PFSK-1 (cell line): Measurements from ENCODE around the gene LIPF.

ENCODE experiments used
- POLR2AphosphoS5 ChIP-seq: IDR thresholded peaks from 2 replicates; pipeline ENCODE4 v1.6.1; 2012; ENCODE audit warnings: low read depth, mild to moderate bottlenecking, control low read depth, low read length, moderate library complexity
- REST ChIP-seq, 2 experiments: IDR thresholded peaks; 2 replicates each; pipeline versions ENCODE4 v1.6.1 to v1.8.0; 2011 to 2012; ENCODE audit warnings: low read depth in 2 of 2, low read length in 2 of 2, control low read depth in 1 of 2, inconsistent platforms in 1 of 2, mild to moderate bottlenecking in 1 of 2, moderate library complexity in 1 of 2; ENCODE audit not compliant: insufficient read depth in 1 of 2
- TAF1 ChIP-seq: IDR thresholded peaks from 2 replicates; pipeline ENCODE4 v1.6.1; 2012; ENCODE audit warnings: low read length, control low read depth, borderline replicate concordance; ENCODE audit not compliant: insufficient read depth

GRCh38 chr10:88689366-88689765 lies 25.1 kb downstream of the LIPF start:
- TF ChIP-seq POLR2AphosphoS5 (no peak), TAF1 (no peak), REST (IDR thresholded peaks at IDR 0.05; ENCODE audit: insufficient read depth in 1 of 2, low read depth in 2 of 2, low read length in 2 of 2) (no peak)
